ENCODE data around the gene GRID1. TPM values are rescaled to one million over a fixed set of nuclear protein-coding genes. Genes with fewer than 3 reads are reported as not detected.
"Not testable (repeated sequence)": the region's sequence is repeated elsewhere in the genome, so short reads cannot be mapped to it uniquely, and the experiment has no call there.

The GRID1 gene
- total and polyA plus RNA-seq, 7 experiments from 2014 or later: not detected

DNA sequence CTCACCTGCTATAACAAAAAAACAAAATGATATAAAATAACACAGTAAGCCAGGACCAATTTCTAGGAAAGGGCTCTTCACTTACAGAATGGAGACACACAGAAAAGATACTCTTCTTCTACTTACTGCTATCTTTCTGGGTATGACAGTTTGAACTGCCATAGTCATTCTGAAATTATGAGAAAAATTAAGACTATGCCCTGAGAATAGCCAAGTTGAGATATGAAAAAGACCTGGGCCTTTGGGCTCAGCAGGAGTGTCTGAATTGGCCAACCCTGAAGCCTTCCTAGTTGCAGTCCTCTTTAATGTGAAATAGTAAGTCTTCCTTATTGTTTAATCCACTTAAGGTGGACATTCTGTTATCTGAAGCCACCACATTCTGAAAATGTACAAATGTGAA, 519.5 kb downstream of the GRID1 start:
- H3K27me3 Mint-ChIP-seq: peaks cover 0 to 2% (median 0%) of the 10 kb centered on the region in 5 donors
- no peak for ATAC-seq

DNA sequence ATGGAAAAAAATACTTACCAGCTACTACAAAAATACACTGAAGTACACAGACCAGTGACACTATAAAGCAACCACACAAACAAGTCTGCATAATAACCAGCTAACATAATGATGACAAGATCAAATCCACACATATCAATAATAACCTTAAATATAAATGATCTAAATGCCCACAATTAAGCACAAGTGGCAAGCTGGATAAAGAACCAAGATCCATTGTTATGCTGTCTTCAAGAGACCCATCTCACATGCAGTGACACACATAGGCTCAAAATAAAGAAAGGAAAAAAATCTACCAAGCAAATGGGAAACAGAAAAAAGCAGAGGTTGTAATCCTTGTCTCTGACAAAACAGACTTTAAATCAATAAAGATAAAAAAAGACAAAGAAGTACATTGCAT, 527.9 kb downstream of the GRID1 start:
- H3K36me3 ChIP-seq (ENCODE audit: control insufficient read depth in 2 of 3, insufficient read depth in 3 of 3, low read length in 3 of 3); H3K27me3 ChIP-seq (ENCODE audit: control insufficient read depth in 2 of 2, insufficient read depth in 2 of 2, low read length in 2 of 2); H3K4me1 ChIP-seq (ENCODE audit: control insufficient read depth in 2 of 2, insufficient read depth in 2 of 2, low read length in 2 of 2); H3K4me3 Mint-ChIP-seq; ATAC-seq; H3K4me3 ChIP-seq (ENCODE audit: low read length); H3K27ac ChIP-seq (ENCODE audit: low read depth, low read length); H3K27ac Mint-ChIP-seq; DNase-seq; CTCF ChIA-PET; intact Hi-C loops (cut with micrococcal nuclease); H3K9me3 ChIP-seq (ENCODE audit: control insufficient read depth in 2 of 3, low read length in 3 of 3); H3K4me1 Mint-ChIP-seq; POLR2A ChIA-PET: not testable (repeated sequence)
- Mint-ChIP-seq H3K9me3 (peaks cover 18 to 61% (median 36%) of the 10 kb centered on the region in 11 donors), H3K36me3 (peaks cover 0 to 16% (median 0%) of the 10 kb centered on the region in 5 donors), H3K27me3 (peaks cover 0 to 22% (median 10%) of the 10 kb centered on the region in 5 donors)

More for the DNA sequence above, 519.5 kb downstream of the GRID1 start:
- no peaks in the 10 kb centered on the region for H3K36me3 ChIP-seq (ENCODE audit: control insufficient read depth in 2 of 3, insufficient read depth in 3 of 3, low read length in 3 of 3)
- Mint-ChIP-seq H3K9me3 (peaks cover 0 to 4% (median 0%) of the 10 kb centered on the region in 11 donors), H3K4me3 (no peak overlapping the region), H3K4me1 (no peaks in the 10 kb centered on the region), H3K36me3 (no peaks in the 10 kb centered on the region), H3K27ac (no peak overlapping the region)
- intact Hi-C loops (cut with micrococcal nuclease): no loop called here
- no peaks in the 10 kb centered on the region for H3K4me1 ChIP-seq (ENCODE audit: control insufficient read depth in 2 of 2, insufficient read depth in 2 of 2, low read length in 2 of 2)
- CTCF ChIA-PET: no interaction called here
- no peak for DNase-seq
- POLR2A ChIA-PET: no interaction called here
- no peaks in the 10 kb centered on the region for H3K9me3 ChIP-seq (ENCODE audit: control insufficient read depth in 2 of 3, low read length in 3 of 3)
- no peak overlapping the region for H3K4me3 ChIP-seq (ENCODE audit: low read length)
- no peaks in the 10 kb centered on the region for H3K27me3 ChIP-seq (ENCODE audit: control insufficient read depth in 2 of 2, insufficient read depth in 2 of 2, low read length in 2 of 2)
- no peak overlapping the region for H3K27ac ChIP-seq (ENCODE audit: low read depth, low read length)

DNA sequence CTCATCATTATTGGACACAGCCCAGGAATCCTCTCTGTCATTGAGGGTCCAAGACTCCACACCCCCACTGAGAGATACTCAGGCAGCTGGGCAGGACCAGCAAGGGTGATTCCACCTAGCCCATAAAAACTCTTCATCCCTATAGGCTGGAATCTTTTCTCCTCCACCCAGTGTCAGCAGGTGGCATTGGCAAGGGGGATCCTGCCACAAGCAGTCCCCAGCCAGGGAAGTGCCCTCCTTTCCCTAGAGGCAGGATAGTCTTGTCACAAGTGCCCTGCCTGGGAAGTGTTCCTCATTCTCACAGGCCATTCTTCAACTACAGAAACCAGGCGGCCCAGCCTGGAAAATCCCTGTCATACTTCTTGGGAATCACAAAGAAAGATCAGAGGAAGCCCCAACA, 533.6 kb downstream of the GRID1 start:
- H3K4me3 ChIP-seq (ENCODE audit: low read length): no peak overlapping the region
- ChIA-PET CTCF (no interaction called here), POLR2A (no interaction called here)
- Mint-ChIP-seq H3K36me3 (peaks cover 0 to 9% (median 0%) of the 10 kb centered on the region in 5 donors), H3K27ac (no peak overlapping the region), H3K4me3 (no peak overlapping the region), H3K9me3 (peaks cover 3 to 45% (median 25%) of the 10 kb centered on the region in 11 donors), H3K27me3 (peaks cover 0 to 24% (median 12%) of the 10 kb centered on the region in 5 donors), H3K4me1 (no peaks in the 10 kb centered on the region)
- no peaks in the 10 kb centered on the region for H3K4me1 ChIP-seq (ENCODE audit: control insufficient read depth in 2 of 2, insufficient read depth in 2 of 2, low read length in 2 of 2)
- peaks cover 0 to 6% (median 0%) of the 10 kb centered on the region in 3 experiments for H3K9me3 ChIP-seq (ENCODE audit: control insufficient read depth in 2 of 3, low read length in 3 of 3)
- no peak overlapping the region for H3K27ac ChIP-seq (ENCODE audit: low read depth, low read length)
- H3K27me3 ChIP-seq (ENCODE audit: control insufficient read depth in 2 of 2, insufficient read depth in 2 of 2, low read length in 2 of 2): no peaks in the 10 kb centered on the region
- ATAC-seq (no peak), DNase-seq (no peak)
- no peaks in the 10 kb centered on the region for H3K36me3 ChIP-seq (ENCODE audit: control insufficient read depth in 2 of 3, insufficient read depth in 3 of 3, low read length in 3 of 3)
- intact Hi-C loops (cut with micrococcal nuclease): no loop called here

DNA sequence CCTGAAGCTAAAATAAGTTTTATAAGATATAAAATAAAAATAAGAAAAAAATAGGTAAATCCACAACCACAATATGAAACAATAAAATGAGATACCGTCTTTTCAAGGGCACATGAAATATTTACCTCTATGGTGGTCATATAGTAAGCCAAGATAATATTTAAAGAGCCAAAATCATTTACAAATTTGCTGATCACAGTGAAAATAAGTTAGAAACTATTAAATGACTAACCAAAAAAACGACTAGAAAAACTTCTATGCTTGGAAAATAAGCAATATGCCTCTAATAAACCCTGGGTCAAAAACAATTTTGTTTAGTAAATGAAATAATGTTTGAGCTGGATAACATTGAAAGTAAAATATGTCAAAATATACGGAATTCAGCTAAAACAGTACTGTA, 535.2 kb downstream of the GRID1 start:
- peaks cover 0 to 38% (median 26%) of the 10 kb centered on the region in 5 donors for H3K27me3 Mint-ChIP-seq
- Histone ChIP-seq H3K4me3 (ENCODE audit: low read length) (no peak overlapping the region), H3K9me3 (ENCODE audit: control insufficient read depth in 2 of 3, low read length in 3 of 3) (no peaks in the 10 kb centered on the region), H3K4me1 (ENCODE audit: control insufficient read depth in 2 of 2, insufficient read depth in 2 of 2, low read length in 2 of 2) (no peaks in the 10 kb centered on the region), H3K27ac (ENCODE audit: low read depth, low read length) (no peak overlapping the region), H3K27me3 (ENCODE audit: control insufficient read depth in 2 of 2, insufficient read depth in 2 of 2, low read length in 2 of 2) (no peaks in the 10 kb centered on the region), H3K36me3 (ENCODE audit: control insufficient read depth in 2 of 3, insufficient read depth in 3 of 3, low read length in 3 of 3) (no peaks in the 10 kb centered on the region)
- no peak for ATAC-seq
- no peak for DNase-seq
- H3K4me1 Mint-ChIP-seq: no peaks in the 10 kb centered on the region
- no peak overlapping the region for H3K4me3 Mint-ChIP-seq
- POLR2A ChIA-PET: no interaction called here
- CTCF ChIA-PET: no interaction called here
- peaks cover 0 to 9% (median 0%) of the 10 kb centered on the region in 5 donors for H3K36me3 Mint-ChIP-seq
- intact Hi-C loops (cut with micrococcal nuclease): no loop called here
- H3K9me3 Mint-ChIP-seq: peaks cover 0 to 53% (median 23%) of the 10 kb centered on the region in 11 donors
- no peak overlapping the region for H3K27ac Mint-ChIP-seq

DNA sequence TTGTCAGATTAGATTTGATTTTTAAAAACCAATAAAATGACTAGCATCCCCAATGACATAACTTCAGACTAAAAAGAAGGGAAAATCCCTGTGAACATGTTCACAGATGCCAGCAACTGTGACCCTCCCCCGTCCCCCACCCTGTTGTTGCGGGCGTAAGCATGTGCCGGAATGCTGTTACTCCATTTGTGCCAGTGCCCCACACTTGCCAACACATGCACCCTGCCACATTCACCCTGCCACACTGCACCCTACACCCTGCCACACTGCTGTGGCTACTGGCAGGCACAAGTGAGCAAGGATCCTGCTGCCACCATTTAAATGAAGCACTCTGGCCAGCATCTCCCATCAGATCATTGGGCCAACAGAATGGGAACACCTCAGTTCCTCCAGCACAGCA, 540.2 kb downstream of the GRID1 start:
- Mint-ChIP-seq H3K4me1 (no peaks in the 10 kb centered on the region), H3K9me3 (peaks cover 0 to 32% (median 11%) of the 10 kb centered on the region in 11 donors), H3K36me3 (peaks cover 0 to 8% (median 0%) of the 10 kb centered on the region in 5 donors), H3K4me3 (no peak overlapping the region), H3K27ac (no peak overlapping the region), H3K27me3 (peaks cover 0 to 44% (median 28%) of the 10 kb centered on the region in 5 donors)
- no peak overlapping the region for H3K4me3 ChIP-seq (ENCODE audit: low read length)
- no peaks in the 10 kb centered on the region for H3K4me1 ChIP-seq (ENCODE audit: control insufficient read depth in 2 of 2, insufficient read depth in 2 of 2, low read length in 2 of 2)
- H3K9me3 ChIP-seq (ENCODE audit: control insufficient read depth in 2 of 3, low read length in 3 of 3): no peaks in the 10 kb centered on the region
- intact Hi-C loops (cut with micrococcal nuclease): no loop called here
- ChIA-PET POLR2A (no interaction called here), CTCF (no interaction called here)
- no peak for DNase-seq
- no peak overlapping the region for H3K27ac ChIP-seq (ENCODE audit: low read depth, low read length)
- no peak for ATAC-seq
- H3K36me3 ChIP-seq (ENCODE audit: control insufficient read depth in 2 of 3, insufficient read depth in 3 of 3, low read length in 3 of 3): no peaks in the 10 kb centered on the region
- no peaks in the 10 kb centered on the region for H3K27me3 ChIP-seq (ENCODE audit: control insufficient read depth in 2 of 2, insufficient read depth in 2 of 2, low read length in 2 of 2)

DNA sequence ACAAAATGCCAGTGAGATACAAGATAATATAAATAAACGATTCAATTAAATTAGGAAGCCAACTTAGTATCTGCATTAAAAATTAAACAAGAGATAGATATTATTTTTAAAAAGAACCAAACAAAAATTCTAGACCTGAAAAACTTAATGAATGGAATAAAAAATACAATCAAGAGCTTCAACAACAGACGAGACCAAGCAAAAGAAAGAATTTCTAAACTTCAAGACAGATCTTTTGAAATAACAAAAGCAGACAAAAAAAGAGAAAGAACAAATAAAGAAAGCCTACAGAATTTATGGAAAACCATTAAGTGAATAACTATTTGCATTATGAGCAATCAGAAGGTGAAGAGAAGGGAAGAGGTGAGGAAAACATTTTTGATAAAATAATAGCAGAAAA, 555.2 kb downstream of the GRID1 start:
- H3K9me3 Mint-ChIP-seq: peaks cover 9 to 47% (median 25%) of the 10 kb centered on the region in 11 donors
- H3K27me3 Mint-ChIP-seq: peaks cover 0 to 10% (median 5%) of the 10 kb centered on the region in 5 donors
- H3K36me3 Mint-ChIP-seq: peaks cover 0 to 13% (median 3%) of the 10 kb centered on the region in 5 donors
- H3K27ac Mint-ChIP-seq: no peak overlapping the region
- H3K36me3 ChIP-seq (ENCODE audit: control insufficient read depth in 2 of 3, insufficient read depth in 3 of 3, low read length in 3 of 3): no peaks in the 10 kb centered on the region
- DNase-seq: no peak
- POLR2A ChIA-PET: no interaction called here
- H3K4me1 ChIP-seq (ENCODE audit: control insufficient read depth in 2 of 2, insufficient read depth in 2 of 2, low read length in 2 of 2): no peaks in the 10 kb centered on the region
- no peak for ATAC-seq
- H3K4me3 Mint-ChIP-seq: no peak overlapping the region
- H3K9me3 ChIP-seq (ENCODE audit: control insufficient read depth in 2 of 3, low read length in 3 of 3): peaks cover 0 to 12% (median 0%) of the 10 kb centered on the region in 3 experiments
- no peaks in the 10 kb centered on the region for H3K27me3 ChIP-seq (ENCODE audit: control insufficient read depth in 2 of 2, insufficient read depth in 2 of 2, low read length in 2 of 2)
- CTCF ChIA-PET: no interaction called here
- intact Hi-C loops (cut with micrococcal nuclease): no loop called here
- no peaks in the 10 kb centered on the region for H3K4me1 Mint-ChIP-seq
- H3K4me3 ChIP-seq (ENCODE audit: low read length): no peak overlapping the region
- H3K27ac ChIP-seq (ENCODE audit: low read depth, low read length): no peak overlapping the region

DNA sequence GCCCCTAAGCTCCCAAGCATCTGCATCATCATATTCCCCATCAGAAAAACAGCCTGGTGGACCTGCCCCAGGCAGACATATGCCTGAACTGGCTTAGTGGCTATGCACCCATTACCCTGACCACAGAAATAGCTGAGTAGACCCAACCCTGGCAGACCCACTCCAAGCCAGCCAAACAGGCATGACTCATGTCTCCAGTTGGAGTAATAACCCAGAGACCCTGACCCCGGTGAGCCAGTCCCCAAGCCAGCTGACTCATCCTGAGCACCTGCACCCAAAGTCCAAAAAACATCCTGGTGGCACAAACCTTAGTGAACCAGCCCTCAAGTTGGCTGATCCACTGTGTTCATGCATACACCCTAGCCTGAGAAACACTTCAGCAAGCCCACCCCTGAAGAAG, 555.9 kb downstream of the GRID1 start:
- no peaks in the 10 kb centered on the region for H3K4me1 Mint-ChIP-seq
- peaks cover 0 to 10% (median 5%) of the 10 kb centered on the region in 5 donors for H3K27me3 Mint-ChIP-seq

More for the DNA sequence above, 555.9 kb downstream of the GRID1 start:
- H3K27ac Mint-ChIP-seq: no peak overlapping the region
- intact Hi-C loops (cut with micrococcal nuclease): no loop called here
- no peak overlapping the region for H3K4me3 Mint-ChIP-seq
- Histone ChIP-seq H3K27ac (ENCODE audit: low read depth, low read length) (no peak overlapping the region), H3K36me3 (ENCODE audit: control insufficient read depth in 2 of 3, insufficient read depth in 3 of 3, low read length in 3 of 3) (no peaks in the 10 kb centered on the region), H3K9me3 (ENCODE audit: control insufficient read depth in 2 of 3, low read length in 3 of 3) (peaks cover 0 to 12% (median 0%) of the 10 kb centered on the region in 3 experiments), H3K4me3 (ENCODE audit: low read length) (no peak overlapping the region), H3K4me1 (ENCODE audit: control insufficient read depth in 2 of 2, insufficient read depth in 2 of 2, low read length in 2 of 2) (no peaks in the 10 kb centered on the region), H3K27me3 (ENCODE audit: control insufficient read depth in 2 of 2, insufficient read depth in 2 of 2, low read length in 2 of 2) (no peaks in the 10 kb centered on the region)
- ChIA-PET POLR2A (no interaction called here), CTCF (no interaction called here)
- peaks cover 0 to 13% (median 3%) of the 10 kb centered on the region in 5 donors for H3K36me3 Mint-ChIP-seq
- ATAC-seq (no peak), DNase-seq (no peak)
- peaks cover 9 to 47% (median 25%) of the 10 kb centered on the region in 11 donors for H3K9me3 Mint-ChIP-seq
